HepG2 (cell line): Measurements from ENCODE around the gene HOXB6. TPM values are rescaled to one million over a fixed set of nuclear protein-coding genes. Genes with fewer than 3 reads are reported as not detected.

Experiments
- ATAC-seq: fragments of 200-7000 bp; cut with Tn5 transposase; 3 replicates; pipeline ENCODE4 v1.9.1; 2020; ENCODE audit warnings: mild to moderate bottlenecking, moderate library complexity
- BruUV-seq: library from RNA; stranded (reverse); fragments of 400-500 nt; replicated peaks from 2 replicates; lab custom pipeline; 2021; lab: Mats Ljungman, UMichigan
- CTCF ChIA-PET: fragments of 300-600 bp; formaldehyde crosslinking; extraction: SDS; loops from one replicate; lab custom pipeline; 2021; ENCODE audit warnings: low total read pairs, inconsistent platforms, low intra/inter-chr PET ratio; lab: Yijun Ruan, JAX
- POLR2A ChIA-PET: fragments of 350-600 bp; sonication (Branson Sonifier 250); formaldehyde crosslinking; loops from one replicate; lab custom pipeline; 2020; ENCODE audit warnings: antibody characterized with exemption, inconsistent platforms; lab: Yijun Ruan, JAX
- DNase-seq: peaks from one replicate; pipeline ENCODE4 v3.0.0-alpha.2; 2015; ENCODE audit warnings: low spot score
- FAIRE-seq: peaks from 3 replicates; lab custom pipeline; 2011; peaks lifted over from hg19 to GRCh38; lab: Jason Lieb, UNC
- H2AFZ ChIP-seq: one replicate; pipeline ENCODE4 v1.6.1; 2011; ENCODE audit warnings: low read length, inconsistent platforms
- H3K27ac ChIP-seq: fragments of 300-600 bp; 3 replicates; pipeline ENCODE4 v1.8.0; 2011; ENCODE audit warnings: mixed run types, mild to moderate bottlenecking, mixed read lengths, low read length, inconsistent platforms; ENCODE audit not compliant: insufficient read depth; ENCODE audit errors: extremely low read length
- H3K27me3 ChIP-seq, 2 experiments: fragments of 200-600 bp in 1 of 2; 2 replicates in 1 of 2; 3 replicates in 1 of 2; pipeline versions ENCODE4 v1.6.0 to v1.8.0; 2011; ENCODE audit warnings: low read length in 2 of 2, mild to moderate bottlenecking in 2 of 2, moderate library complexity in 2 of 2, inconsistent platforms in 1 of 2; ENCODE audit not compliant: insufficient read depth in 2 of 2, control insufficient read depth in 1 of 2
- H3K36me3 ChIP-seq, 2 experiments: fragments of 200-600 bp in 1 of 2; replicated peaks in 1 of 2; 2 replicates in 1 of 2; 3 replicates in 1 of 2; pipeline versions ENCODE4 v1.5.1 to v1.8.0; 2011; ENCODE audit warnings: low read length in 2 of 2, inconsistent platforms in 1 of 2; ENCODE audit not compliant: insufficient read depth in 2 of 2, control insufficient read depth in 1 of 2
- H3K4me1 ChIP-seq: 2 replicates; pipeline ENCODE4 v1.5.1; 2012; ENCODE audit warnings: low read length, inconsistent platforms; ENCODE audit not compliant: insufficient read depth
- H3K4me2 ChIP-seq: 2 replicates; pipeline ENCODE4 v1.6.0; 2011; ENCODE audit warnings: low read depth, low read length, inconsistent platforms
- H3K4me3 ChIP-seq, 3 experiments: fragments of 200-600 bp in 1 of 3; sonication (generic), shearing (Covaris generic) in 1 of 3; replicated peaks in 1 of 3; 2 replicates each; pipeline ENCODE4 v1.5.1; 2011 to 2016; ENCODE audit warnings: low read length in 3 of 3, inconsistent platforms in 2 of 3, low read depth in 2 of 3, mild to moderate bottlenecking in 2 of 3, control low read depth in 1 of 3, mixed read lengths in 1 of 3; ENCODE audit not compliant: insufficient read depth in 1 of 3
- H3K79me2 ChIP-seq: one replicate; pipeline ENCODE4 v1.6.1; 2011; ENCODE audit warnings: low read length, inconsistent platforms; ENCODE audit not compliant: insufficient read depth
- H3K9ac ChIP-seq: 2 replicates; pipeline ENCODE4 v1.6.0; 2011; ENCODE audit warnings: mild to moderate bottlenecking, low read depth, low read length, inconsistent platforms; ENCODE audit not compliant: insufficient read depth
- H3K9me3 ChIP-seq: 2 replicates; pipeline ENCODE4 v1.5.1; 2012; ENCODE audit warnings: mild to moderate bottlenecking, low read length
- H4K20me1 ChIP-seq: 2 replicates; pipeline ENCODE4 v1.6.0; 2011; ENCODE audit warnings: inconsistent platforms, mild to moderate bottlenecking, low read length, moderate library complexity; ENCODE audit not compliant: insufficient read depth
- CHD4 ChIP-seq: fragments of 200-600 bp; sonication (generic); IDR thresholded peaks from 2 replicates; pipeline ENCODE4 v1.7.0; 2017; ENCODE audit warnings: mild to moderate bottlenecking, low read length, borderline replicate concordance
- JARID2 ChIP-seq: sonication (generic); formaldehyde crosslinking; IDR thresholded peaks from 2 replicates; pipeline ENCODE4 v1.8.1; 2023; ENCODE audit warnings: missing genetic modification reagents, inconsistent platforms; ENCODE audit not compliant: insufficient replicate concordance
- MTF1 ChIP-seq: sonication (generic); formaldehyde crosslinking; IDR thresholded peaks from 2 replicates; pipeline ENCODE4 v1.5.0; 2020; ENCODE audit warnings: missing genetic modification reagents
- POLR2A ChIP-seq, 2 experiments: IDR thresholded peaks; 2 replicates each; pipeline ENCODE4 v1.6.1; 2011; ENCODE audit warnings: low read depth in 2 of 2, low read length in 2 of 2, mild to moderate bottlenecking in 1 of 2, moderate library complexity in 1 of 2; ENCODE audit not compliant: insufficient read depth in 1 of 2
- SMYD3 ChIP-seq: sonication (generic); formaldehyde crosslinking; IDR thresholded peaks from 2 replicates; pipeline ENCODE4 v1.8.1; 2023; ENCODE audit warnings: mild to moderate bottlenecking, missing genetic modification reagents
- SOX5 ChIP-seq: IDR thresholded peaks from 2 replicates; pipeline ENCODE4 v1.6.1; 2016; ENCODE audit warnings: borderline replicate concordance
- ZNF224 ChIP-seq: sonication (generic); formaldehyde crosslinking; IDR thresholded peaks from 2 replicates; pipeline ENCODE4 v1.5.0; 2020; ENCODE audit warnings: mild to moderate bottlenecking, missing genetic modification reagents
- ZNF3 ChIP-seq: IDR thresholded peaks from 2 replicates; pipeline ENCODE4 v1.7.0; 2017; ENCODE audit warnings: inconsistent platforms
- WGBS: methylation state at CpG from one replicate; pipeline ENCODE4 v1.1.6; 2017; ENCODE audit warnings: low lambda C conversion rate; 5-methylcytosine and 5-hydroxymethylcytosine counted together
- in situ Hi-C: cut with HindIII; loops from 2 replicates; pipeline ENCODE4 v1.10.0; 2017; ENCODE audit warnings: low pct_unique_long_range_greater_than_20kb; ENCODE audit not compliant: extremely low pct_ligation_motif_present
- intact Hi-C: fragments of 100-400 bp; cut with micrococcal nuclease; formaldehyde crosslinking; loops from one replicate; pipeline ENCODE4 v1.10.0; 2022; ENCODE audit not compliant: unreplicated experiment
- polyA plus RNA-seq, 8 experiments: library from polyadenylated mRNA; depleted of rRNA in 3 of 8; stranded (reverse) in 7 of 8; unstranded in 1 of 8; fragments of >200 nt; fragmentation: Illumina TruSeq in 4 of 8; extraction: Trizol in 4 of 8; gene quantifications; 2 replicates each; pipeline versions ENCODE4 v1.2.1 to v1.2.3, GENCODE V29; 2011 to 2016; ENCODE audit warnings: low read depth in 4 of 8, missing spikeins in 1 of 8, mixed read lengths in 1 of 8; ENCODE audit not compliant: insufficient read depth in 1 of 8
- total RNA-seq, 5 experiments: library from RNA; depleted of rRNA; stranded (reverse); fragments of >200 nt; fragmentation: Illumina TruSeq; extraction: Trizol; gene quantifications; 2 replicates each; pipeline ENCODE4 v1.2.3, GENCODE V29; 2016; ENCODE audit warnings: low read depth in 1 of 5
- TF ChIP-seq, protein P1 (sequence below): sonication (generic); formaldehyde crosslinking; conservative IDR thresholded peaks from 2 replicates; pipeline ENCODE4 v1.4.0; 2020; ENCODE audit warnings: missing genetic modification reagents
- TF ChIP-seq, protein P2 (sequence below): sonication (generic); formaldehyde crosslinking; IDR thresholded peaks from 2 replicates; pipeline ENCODE4 v1.8.0; 2022; ENCODE audit warnings: missing genetic modification reagents, mild to moderate bottlenecking, borderline replicate concordance
- TF ChIP-seq, protein P3 (sequence below): sonication (generic); formaldehyde crosslinking; IDR thresholded peaks from one replicate; pipeline ENCODE4 v1.5.1; 2020; ENCODE audit warnings: mild to moderate bottlenecking, missing genetic modification reagents; ENCODE audit errors: not compliant biosample characterization

HOXB6 gene
- total and polyA plus RNA-seq, 2 of the 13 experiments (the other 11 are each of a cell fraction or from before 2014, with no cell fraction given) = not detected

DNA sequence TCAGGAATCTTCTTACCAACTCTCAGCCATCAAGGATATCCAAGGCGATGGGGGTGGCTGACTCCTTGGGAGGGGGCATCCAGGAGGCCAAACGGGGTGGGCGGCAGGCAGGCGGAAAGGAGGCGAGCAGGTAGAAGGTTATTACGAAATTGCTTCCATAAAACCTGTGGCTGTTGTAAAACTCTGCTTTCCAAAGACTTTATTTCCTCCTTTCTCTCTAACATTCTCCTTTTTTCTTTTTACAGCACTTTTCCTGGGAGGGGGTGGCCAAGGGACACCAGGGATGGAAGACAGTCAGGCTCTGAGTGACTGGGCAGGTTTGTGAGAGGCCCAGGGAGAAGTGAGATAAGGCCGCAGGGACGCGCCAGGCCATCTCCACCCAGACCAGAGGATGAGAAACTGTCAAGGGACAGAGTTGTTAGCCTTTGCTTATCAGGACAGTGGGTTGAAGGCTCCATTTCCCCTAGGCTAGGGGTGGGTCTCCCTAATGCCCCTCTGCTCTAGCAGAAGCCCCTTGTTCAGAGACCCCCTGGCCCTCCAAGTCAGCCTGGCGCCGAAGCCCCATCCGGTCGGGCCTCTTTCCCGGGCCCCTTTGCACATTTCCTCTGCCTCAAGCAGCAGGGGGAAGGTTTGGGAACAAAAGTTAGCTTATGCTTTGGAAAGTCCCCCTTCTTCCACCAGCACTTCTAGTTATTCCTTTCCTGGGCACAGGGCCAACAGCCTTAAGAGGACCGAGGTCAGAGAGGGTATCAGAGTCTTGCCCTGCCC is 26.3 kb upstream of the HOXB6 start:
- no peak for DNase-seq
- H3K27me3 ChIP-seq = peaks cover 33 to 97% of the 10 kb centered on the region in 2 experiments
- no peaks in the 10 kb centered on the region for H4K20me1 ChIP-seq
- no peaks in the 10 kb centered on the region for H3K79me2 ChIP-seq
- no peaks in the 10 kb centered on the region for H3K9me3 ChIP-seq
- no peak overlapping the region for H3K4me3 ChIP-seq
- FAIRE-seq = no peak
- WGBS = 14% methylated on average over 15 of the region's 15 CpGs
- no peak for TF ChIP-seq CHD4
- no peak for TF ChIP-seq SOX5 (CRISPR knock-in tag)
- TF ChIP-seq POLR2A (IDR thresholded peaks at IDR 0.05; ENCODE audit: insufficient read depth in 1 of 2, low read depth in 2 of 2, low read length in 2 of 2) = no peak
- no peak for TF ChIP-seq ZNF224
- TF ChIP-seq ZNF3 (CRISPR knock-in tag) = no peak
- TF ChIP-seq SMYD3 = no peak
- TF ChIP-seq MTF1 (CRISPR knock-in tag) = no peak
- TF ChIP-seq JARID2 (CRISPR knock-in tag) = no peak
- TF ChIP-seq, protein P1, sequence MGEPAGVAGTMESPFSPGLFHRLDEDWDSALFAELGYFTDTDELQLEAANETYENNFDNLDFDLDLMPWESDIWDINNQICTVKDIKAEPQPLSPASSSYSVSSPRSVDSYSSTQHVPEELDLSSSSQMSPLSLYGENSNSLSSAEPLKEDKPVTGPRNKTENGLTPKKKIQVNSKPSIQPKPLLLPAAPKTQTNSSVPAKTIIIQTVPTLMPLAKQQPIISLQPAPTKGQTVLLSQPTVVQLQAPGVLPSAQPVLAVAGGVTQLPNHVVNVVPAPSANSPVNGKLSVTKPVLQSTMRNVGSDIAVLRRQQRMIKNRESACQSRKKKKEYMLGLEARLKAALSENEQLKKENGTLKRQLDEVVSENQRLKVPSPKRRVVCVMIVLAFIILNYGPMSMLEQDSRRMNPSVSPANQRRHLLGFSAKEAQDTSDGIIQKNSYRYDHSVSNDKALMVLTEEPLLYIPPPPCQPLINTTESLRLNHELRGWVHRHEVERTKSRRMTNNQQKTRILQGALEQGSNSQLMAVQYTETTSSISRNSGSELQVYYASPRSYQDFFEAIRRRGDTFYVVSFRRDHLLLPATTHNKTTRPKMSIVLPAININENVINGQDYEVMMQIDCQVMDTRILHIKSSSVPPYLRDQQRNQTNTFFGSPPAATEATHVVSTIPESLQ (CRISPR knock-in tag) = no peak
- TF ChIP-seq, protein P2, sequence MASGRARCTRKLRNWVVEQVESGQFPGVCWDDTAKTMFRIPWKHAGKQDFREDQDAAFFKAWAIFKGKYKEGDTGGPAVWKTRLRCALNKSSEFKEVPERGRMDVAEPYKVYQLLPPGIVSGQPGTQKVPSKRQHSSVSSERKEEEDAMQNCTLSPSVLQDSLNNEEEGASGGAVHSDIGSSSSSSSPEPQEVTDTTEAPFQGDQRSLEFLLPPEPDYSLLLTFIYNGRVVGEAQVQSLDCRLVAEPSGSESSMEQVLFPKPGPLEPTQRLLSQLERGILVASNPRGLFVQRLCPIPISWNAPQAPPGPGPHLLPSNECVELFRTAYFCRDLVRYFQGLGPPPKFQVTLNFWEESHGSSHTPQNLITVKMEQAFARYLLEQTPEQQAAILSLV (CRISPR knock-in tag) = no peak
- TF ChIP-seq, protein P3, sequence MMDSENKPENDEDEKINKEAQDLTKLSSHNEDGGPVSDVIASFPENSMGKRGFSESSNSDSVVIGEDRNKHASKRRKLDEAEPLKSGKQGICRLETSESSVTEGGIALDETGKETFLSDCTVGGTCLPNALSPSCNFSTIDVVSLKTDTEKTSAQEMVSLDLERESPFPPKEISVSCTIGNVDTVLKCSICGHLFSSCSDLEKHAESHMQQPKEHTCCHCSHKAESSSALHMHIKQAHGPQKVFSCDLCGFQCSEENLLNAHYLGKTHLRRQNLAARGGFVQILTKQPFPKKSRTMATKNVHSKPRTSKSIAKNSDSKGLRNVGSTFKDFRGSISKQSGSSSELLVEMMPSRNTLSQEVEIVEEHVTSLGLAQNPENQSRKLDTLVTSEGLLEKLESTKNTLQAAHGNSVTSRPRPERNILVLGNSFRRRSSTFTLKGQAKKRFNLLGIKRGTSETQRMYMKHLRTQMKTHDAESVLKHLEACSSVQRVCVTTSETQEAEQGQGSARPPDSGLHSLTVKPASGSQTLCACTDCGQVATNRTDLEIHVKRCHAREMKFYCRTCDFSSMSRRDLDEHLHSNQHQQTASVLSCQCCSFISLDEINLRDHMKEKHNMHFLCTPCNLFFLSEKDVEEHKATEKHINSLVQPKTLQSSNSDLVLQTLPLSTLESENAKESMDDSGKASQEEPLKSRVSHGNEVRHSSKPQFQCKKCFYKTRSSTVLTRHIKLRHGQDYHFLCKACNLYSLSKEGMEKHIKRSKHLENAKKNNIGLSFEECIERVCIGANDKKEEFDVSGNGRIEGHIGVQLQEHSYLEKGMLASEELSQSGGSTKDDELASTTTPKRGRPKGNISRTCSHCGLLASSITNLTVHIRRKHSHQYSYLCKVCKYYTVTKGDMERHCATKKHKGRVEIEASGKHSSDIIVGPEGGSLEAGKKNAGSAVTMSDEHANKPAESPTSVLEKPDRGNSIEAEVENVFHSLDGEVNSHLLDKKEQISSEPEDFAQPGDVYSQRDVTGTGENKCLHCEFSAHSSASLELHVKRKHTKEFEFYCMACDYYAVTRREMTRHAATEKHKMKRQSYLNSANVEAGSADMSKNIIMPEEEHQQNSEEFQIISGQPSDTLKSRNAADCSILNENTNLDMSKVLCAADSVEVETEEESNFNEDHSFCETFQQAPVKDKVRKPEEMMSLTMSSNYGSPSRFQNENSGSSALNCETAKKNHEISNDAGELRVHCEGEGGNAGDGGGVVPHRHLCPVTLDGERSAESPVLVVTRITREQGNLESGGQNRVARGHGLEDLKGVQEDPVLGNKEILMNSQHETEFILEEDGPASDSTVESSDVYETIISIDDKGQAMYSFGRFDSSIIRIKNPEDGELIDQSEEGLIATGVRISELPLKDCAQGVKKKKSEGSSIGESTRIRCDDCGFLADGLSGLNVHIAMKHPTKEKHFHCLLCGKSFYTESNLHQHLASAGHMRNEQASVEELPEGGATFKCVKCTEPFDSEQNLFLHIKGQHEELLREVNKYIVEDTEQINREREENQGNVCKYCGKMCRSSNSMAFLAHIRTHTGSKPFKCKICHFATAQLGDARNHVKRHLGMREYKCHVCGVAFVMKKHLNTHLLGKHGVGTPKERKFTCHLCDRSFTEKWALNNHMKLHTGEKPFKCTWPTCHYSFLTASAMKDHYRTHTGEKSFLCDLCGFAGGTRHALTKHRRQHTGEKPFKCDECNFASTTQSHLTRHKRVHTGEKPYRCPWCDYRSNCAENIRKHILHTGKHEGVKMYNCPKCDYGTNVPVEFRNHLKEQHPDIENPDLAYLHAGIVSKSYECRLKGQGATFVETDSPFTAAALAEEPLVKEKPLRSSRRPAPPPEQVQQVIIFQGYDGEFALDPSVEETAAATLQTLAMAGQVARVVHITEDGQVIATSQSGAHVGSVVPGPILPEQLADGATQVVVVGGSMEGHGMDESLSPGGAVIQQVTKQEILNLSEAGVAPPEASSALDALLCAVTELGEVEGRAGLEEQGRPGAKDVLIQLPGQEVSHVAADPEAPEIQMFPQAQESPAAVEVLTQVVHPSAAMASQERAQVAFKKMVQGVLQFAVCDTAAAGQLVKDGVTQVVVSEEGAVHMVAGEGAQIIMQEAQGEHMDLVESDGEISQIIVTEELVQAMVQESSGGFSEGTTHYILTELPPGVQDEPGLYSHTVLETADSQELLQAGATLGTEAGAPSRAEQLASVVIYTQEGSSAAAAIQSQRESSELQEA (CRISPR knock-in tag) = no peak
- CTCF ChIA-PET = no interaction called here
- ATAC-seq = no peak
- in situ Hi-C loops (no loop called here), intact Hi-C loops (no loop called here)
- H3K36me3 ChIP-seq = no peaks in the 10 kb centered on the region
- H3K4me1 ChIP-seq = 0 out of 2 replicates have a peak, but pooled peaks cover 2% of the 10 kb centered on the region
- POLR2A ChIA-PET = no interaction called here
- H3K27ac ChIP-seq = no peak overlapping the region
- no peak overlapping the region for H2AFZ ChIP-seq
- H3K4me2 ChIP-seq = no peak overlapping the region
- no peak overlapping the region for H3K9ac ChIP-seq
- BruUV-seq = no TSS peak
